Epithelial cell of proximal tubule (primary cell): ENCODE data around the gene F2RL3. TPM values are rescaled to one million over a fixed set of nuclear protein-coding genes. Genes with fewer than 3 reads are reported as not detected.

ENCODE experiments used
- DNase-seq: peaks from one replicate; pipeline ENCODE4 v3.0.0-alpha.2; 2011; ENCODE audit warnings: low read depth
- H3K4me3 ChIP-seq: 2 replicates; pipeline ENCODE4 v1.5.1; 2011; ENCODE audit warnings: low read depth, mild to moderate bottlenecking, low read length
- total RNA-seq: library from RNA; depleted of rRNA; stranded (reverse); fragments of >200 nt; gene quantifications from 2 replicates; pipeline ENCODE4 v1.2.3, GENCODE V29; 2015
- TF ChIP-seq, protein P1 (sequence below): conservative IDR thresholded peaks from 2 replicates; pipeline ENCODE4 v1.5.1; 2012; ENCODE audit warnings: low read depth, mild to moderate bottlenecking, low read length

The F2RL3 gene
- total RNA-seq, 1 donor from 2014 or later, result not detected

DNA sequence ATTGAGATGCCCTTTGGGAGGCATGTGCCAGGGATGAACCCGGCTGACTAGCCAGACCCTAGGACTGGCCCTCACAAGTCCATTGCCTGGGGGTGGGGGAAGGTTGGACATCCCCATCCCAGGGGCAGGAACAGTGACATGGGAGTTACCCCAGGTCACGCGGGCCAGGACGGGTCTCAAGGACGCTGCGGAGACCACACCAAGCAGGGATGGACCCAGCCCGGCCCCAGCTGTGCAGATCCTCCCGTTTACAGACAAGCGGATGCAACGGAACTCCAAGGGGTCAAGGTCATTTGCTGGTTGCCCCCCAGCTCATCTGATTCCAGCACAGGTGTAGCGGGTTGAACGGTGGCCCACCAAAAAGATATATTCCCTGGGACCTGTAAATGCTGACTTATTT is 20.0 kb downstream of the F2RL3 start:
- H3K4me3 ChIP-seq, result no peak overlapping the region
- TF ChIP-seq, protein P1, sequence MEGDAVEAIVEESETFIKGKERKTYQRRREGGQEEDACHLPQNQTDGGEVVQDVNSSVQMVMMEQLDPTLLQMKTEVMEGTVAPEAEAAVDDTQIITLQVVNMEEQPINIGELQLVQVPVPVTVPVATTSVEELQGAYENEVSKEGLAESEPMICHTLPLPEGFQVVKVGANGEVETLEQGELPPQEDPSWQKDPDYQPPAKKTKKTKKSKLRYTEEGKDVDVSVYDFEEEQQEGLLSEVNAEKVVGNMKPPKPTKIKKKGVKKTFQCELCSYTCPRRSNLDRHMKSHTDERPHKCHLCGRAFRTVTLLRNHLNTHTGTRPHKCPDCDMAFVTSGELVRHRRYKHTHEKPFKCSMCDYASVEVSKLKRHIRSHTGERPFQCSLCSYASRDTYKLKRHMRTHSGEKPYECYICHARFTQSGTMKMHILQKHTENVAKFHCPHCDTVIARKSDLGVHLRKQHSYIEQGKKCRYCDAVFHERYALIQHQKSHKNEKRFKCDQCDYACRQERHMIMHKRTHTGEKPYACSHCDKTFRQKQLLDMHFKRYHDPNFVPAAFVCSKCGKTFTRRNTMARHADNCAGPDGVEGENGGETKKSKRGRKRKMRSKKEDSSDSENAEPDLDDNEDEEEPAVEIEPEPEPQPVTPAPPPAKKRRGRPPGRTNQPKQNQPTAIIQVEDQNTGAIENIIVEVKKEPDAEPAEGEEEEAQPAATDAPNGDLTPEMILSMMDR, result no peak
- DNase-seq, result no peak

DNA sequence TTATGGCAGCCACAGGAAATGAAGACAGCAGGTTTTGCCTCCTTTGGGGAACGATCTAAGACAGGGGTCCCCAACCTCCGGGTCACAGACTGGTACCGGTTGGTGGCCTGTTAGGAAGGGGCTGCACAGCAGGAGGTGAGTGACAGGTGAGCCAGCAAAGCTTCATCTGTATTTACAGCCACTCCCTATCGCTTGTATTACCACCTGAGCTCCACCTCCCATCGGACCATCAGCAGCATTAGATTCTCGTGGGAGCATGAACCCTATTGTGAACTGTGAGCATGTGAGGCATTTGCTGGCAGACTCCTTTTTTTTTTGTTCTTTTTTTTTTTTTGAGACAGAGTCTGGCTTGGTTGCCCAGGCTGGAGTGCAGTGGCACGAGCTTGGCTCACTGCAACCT is 22.2 kb downstream of the F2RL3 start:
- DNase-seq, result no peak
- TF ChIP-seq, protein P1, result no peak

DNA sequence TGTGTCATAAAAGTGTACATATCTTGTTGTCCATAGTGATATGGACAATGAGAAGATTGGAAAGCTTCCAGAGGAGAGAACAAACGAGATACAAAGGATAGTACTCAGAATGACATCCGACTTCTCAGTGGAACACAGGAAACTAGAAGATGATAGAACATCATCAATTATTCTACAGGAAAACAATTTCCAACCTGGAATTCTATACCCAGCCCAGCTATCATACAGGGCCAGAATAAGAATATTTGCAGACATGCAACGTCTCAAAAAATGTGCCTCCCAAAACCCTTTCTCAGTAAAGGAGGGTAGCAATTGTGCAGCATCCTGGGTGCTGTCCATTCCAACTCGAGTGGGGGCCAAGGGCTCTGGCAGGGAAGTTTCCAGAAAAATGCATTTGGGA is 24.0 kb downstream of the F2RL3 start:
- DNase-seq, result no peak
- TF ChIP-seq, protein P1, result no peak
- H3K4me3 ChIP-seq, result no peak overlapping the region

More for the DNA sequence above, 22.2 kb downstream of the F2RL3 start:
- H3K4me3 ChIP-seq, result no peak overlapping the region

DNA sequence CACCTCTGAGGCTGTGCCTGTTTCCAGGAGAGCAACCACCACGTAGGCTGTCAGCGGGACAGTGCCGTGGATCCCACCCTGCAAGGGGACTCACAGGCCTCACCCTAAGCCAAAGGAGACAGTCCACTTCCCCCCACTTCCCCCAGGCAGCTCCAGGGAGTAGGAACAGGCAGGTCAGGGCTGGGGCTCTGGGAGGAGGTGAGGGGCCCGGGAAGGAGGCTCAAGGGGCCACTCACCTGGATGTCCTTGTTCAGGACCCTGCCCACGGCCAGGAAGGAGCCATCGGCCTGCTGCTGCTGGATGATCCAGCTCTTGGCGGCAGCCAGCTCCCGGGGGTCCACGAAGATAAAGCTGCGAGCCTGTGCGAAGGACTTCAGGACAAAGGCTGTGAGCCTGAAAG is 25.6 kb downstream of the F2RL3 start:
- TF ChIP-seq, protein P1, result no peak
- no peak for DNase-seq
- H3K4me3 ChIP-seq, result no peak overlapping the region

- no peak overlapping the region for H3K4me3 ChIP-seq
- TF ChIP-seq, protein P1, result no peak
- DNase-seq, result no peak
Observed at GRCh38 chr19:16915135-16915534, 26.3 kb downstream of the F2RL3 start.

GRCh38 chr19:16915734-16916133 is 26.9 kb downstream of the F2RL3 start:
- no peak for DNase-seq
- TF ChIP-seq, protein P1, result no peak
- H3K4me3 ChIP-seq, result no peak overlapping the region

DNA sequence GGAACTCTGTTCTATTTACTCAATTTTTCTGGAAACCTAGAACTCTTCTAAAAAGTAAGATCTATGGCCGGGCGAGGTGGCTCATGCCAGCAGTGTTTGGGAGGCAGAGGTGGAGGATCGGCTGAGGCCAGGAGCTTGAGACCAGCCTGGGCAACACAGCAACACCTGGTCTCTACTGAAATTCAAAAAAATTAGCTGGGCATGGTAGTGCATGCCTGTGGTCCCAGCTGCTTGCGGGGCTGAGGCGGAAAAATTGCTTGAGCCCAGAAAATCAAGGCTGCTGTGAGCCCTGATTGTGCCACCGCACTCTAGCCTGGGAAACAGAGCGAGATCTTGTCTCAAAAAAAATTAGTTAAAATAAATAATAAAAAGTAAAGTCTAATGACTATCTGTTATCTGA is 28.6 kb downstream of the F2RL3 start:
- H3K4me3 ChIP-seq, result no peak overlapping the region
- TF ChIP-seq, protein P1, result no peak
- no peak for DNase-seq
